BLaER1 treated with 17β-estradiol and CSF1 and Interleukin-3, amounts not matched to agents 10 nM and 100 nM (cell line): ENCODE results near the gene OLA1.

Experiments
- H3K27ac ChIP-seq, 11 experiments: shearing (Covaris generic); formaldehyde crosslinking; 2 replicates each; pipeline ENCODE4 v1.8.1; 2022
- H3K27me3 ChIP-seq, 11 experiments: shearing (Covaris generic); formaldehyde crosslinking; 2 replicates each; pipeline ENCODE4 v1.8.1; 2022
- H3K36me3 ChIP-seq, 11 experiments: shearing (Covaris generic); formaldehyde crosslinking; 2 replicates each; pipeline ENCODE4 v1.8.1; 2022
- H3K4me1 ChIP-seq, 10 experiments: shearing (Covaris generic); formaldehyde crosslinking; 2 replicates each; pipeline ENCODE4 v1.8.1; 2022
- H3K4me2 ChIP-seq, 11 experiments: shearing (Covaris generic); formaldehyde crosslinking; 2 replicates each; pipeline ENCODE4 v1.8.1; 2022
- H3K4me3 ChIP-seq, 10 experiments: shearing (Covaris generic); formaldehyde crosslinking; 2 replicates each; pipeline ENCODE4 v1.8.1; 2022
- H3K9ac ChIP-seq, 11 experiments: shearing (Covaris generic); formaldehyde crosslinking; 2 replicates each; pipeline ENCODE4 v1.8.1; 2022
- H3K9me3 ChIP-seq, 11 experiments: shearing (Covaris generic); formaldehyde crosslinking; replicated peaks in 1 of 11; 2 replicates each; pipeline ENCODE4 v1.8.1; 2022
- H4K20me1 ChIP-seq, 11 experiments: shearing (Covaris generic); formaldehyde crosslinking; 2 replicates each; pipeline ENCODE4 v1.8.1; 2022
- Cebpa-rat ChIP-seq, 11 experiments: shearing (Covaris generic); IDR thresholded peaks; 2 replicates each; pipeline ENCODE4 v1.8.1; 2022

Gene OLA1

GRCh38 chr2:174031226-174031625 lies 217.1 kb downstream of the OLA1 start:
- Histone ChIP-seq H3K4me1 (peaks cover 5 to 34% (median 14%) of the 10 kb centered on the region in 10 experiments; a peak in 19 of 20 replicates), H3K27me3 (no peaks in the 10 kb centered on the region), H3K36me3 (no peaks in the 10 kb centered on the region), H3K9me3 (peaks cover 0 to 1% (median 0%) of the 10 kb centered on the region in 11 experiments; a peak in 2 of 22 replicates), H3K4me2 (peak overlapping the region in 3 of 11 experiments; percentile 31 to 45 (median 43); a peak in 5 of 22 replicates), H3K9ac (no peak overlapping the region), H3K4me3 (no peak overlapping the region), H3K27ac (0 out of 22 replicates have a peak overlapping the region, but pooled peaks of 1 of the 11 experiments have one; percentile 13), H4K20me1 (no peaks in the 10 kb centered on the region)
- TF ChIP-seq Cebpa-rat (IDR thresholded peaks at IDR 0.05): no peak

- Histone ChIP-seq H4K20me1 (no peaks in the 10 kb centered on the region), H3K4me1 (peaks cover 0 to 49% (median 26%) of the 10 kb centered on the region in 10 experiments; a peak in 15 of 20 replicates)
These were observed 219.4 kb downstream of the OLA1 start for GRCh38 chr2:174028935-174029334.

GRCh38 chr2:174027956-174028355 lies 220.4 kb downstream of the OLA1 start:
- TF ChIP-seq Cebpa-rat (IDR thresholded peaks at IDR 0.05): no peak
- H3K36me3 ChIP-seq: no peaks in the 10 kb centered on the region
- no peak overlapping the region for H3K4me3 ChIP-seq
- peak overlapping the region in 2 of 11 experiments; percentile 0 to 68; a peak in 2 of 22 replicates for H3K4me2 ChIP-seq
- H3K9ac ChIP-seq: 0 out of 22 replicates have a peak overlapping the region, but pooled peaks of 1 of the 11 experiments have one; percentile 34
- H3K27me3 ChIP-seq: no peaks in the 10 kb centered on the region
- H3K4me1 ChIP-seq: peaks cover 0 to 58% (median 31%) of the 10 kb centered on the region in 10 experiments; a peak in 15 of 20 replicates
- H3K9me3 ChIP-seq: peaks cover 0 to 27% (median 4%) of the 10 kb centered on the region in 11 experiments; a peak in 8 of 22 replicates
- H3K27ac ChIP-seq: no peak overlapping the region
- H4K20me1 ChIP-seq: no peaks in the 10 kb centered on the region

More at GRCh38 chr2:174028935-174029334, 219.4 kb downstream of the OLA1 start:
- no peak overlapping the region for H3K4me3 ChIP-seq
- H3K27me3 ChIP-seq: no peaks in the 10 kb centered on the region
- no peak overlapping the region for H3K9ac ChIP-seq
- no peak for TF ChIP-seq Cebpa-rat (IDR thresholded peaks at IDR 0.05)
- H3K27ac ChIP-seq: no peak overlapping the region
- H3K36me3 ChIP-seq: no peaks in the 10 kb centered on the region
- H3K4me2 ChIP-seq: no peak overlapping the region
- H3K9me3 ChIP-seq: peaks cover 0 to 22% (median 4%) of the 10 kb centered on the region in 11 experiments; a peak in 8 of 22 replicates

DNA sequence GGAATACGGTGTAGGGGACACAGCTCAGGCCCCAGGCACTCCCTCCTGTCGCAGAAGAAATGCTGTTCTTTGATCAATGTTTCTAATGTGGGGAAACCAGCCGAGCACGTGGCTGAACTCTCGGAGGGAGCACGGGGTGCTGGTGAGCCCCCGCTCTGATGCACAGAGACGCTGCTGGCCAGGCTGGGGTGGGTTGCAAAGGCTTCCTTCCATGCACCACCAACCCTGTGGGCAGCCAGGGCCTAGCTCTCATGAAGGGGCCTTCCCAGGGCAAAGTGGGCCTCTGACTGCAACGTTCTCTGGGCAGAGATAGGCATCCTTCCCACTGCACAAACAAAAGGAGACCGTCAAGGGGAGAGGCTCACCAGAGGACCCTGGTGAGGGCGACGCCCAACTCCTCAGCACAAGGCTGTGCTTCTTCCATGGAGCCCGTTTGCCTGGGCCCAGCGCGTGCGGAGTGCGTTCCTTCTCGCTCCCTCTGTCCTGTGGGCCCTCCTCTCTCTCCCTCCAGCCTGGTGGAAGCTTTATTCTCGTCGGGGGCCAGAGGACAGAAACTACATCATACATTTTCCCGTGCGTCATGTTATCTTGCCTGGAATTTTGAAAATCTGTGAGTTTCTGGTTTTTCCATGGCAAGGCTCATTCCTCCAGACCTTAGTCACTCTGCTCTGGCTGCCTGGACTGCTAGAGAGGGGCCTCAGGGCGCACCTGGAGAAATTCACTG lies 222.0 kb downstream of the OLA1 start:
- H4K20me1 ChIP-seq: no peaks in the 10 kb centered on the region
- TF ChIP-seq Cebpa-rat (IDR thresholded peaks at IDR 0.05): no peak
- H3K27ac ChIP-seq: peak overlapping the region in 1 of 11 experiments; percentile 6; a peak in 1 of 22 replicates
- no peaks in the 10 kb centered on the region for H3K27me3 ChIP-seq
- no peaks in the 10 kb centered on the region for H3K36me3 ChIP-seq
- H3K4me3 ChIP-seq: no peak overlapping the region
- H3K4me2 ChIP-seq: peak overlapping the region in 5 of 11 experiments; percentile 45 to 73 (median 59); a peak in 7 of 22 replicates
- H3K9ac ChIP-seq: no peak overlapping the region
- peaks cover 0 to 27% (median 4%) of the 10 kb centered on the region in 11 experiments; a peak in 8 of 22 replicates for H3K9me3 ChIP-seq
- peaks cover 0 to 48% (median 25%) of the 10 kb centered on the region in 10 experiments; a peak in 16 of 20 replicates for H3K4me1 ChIP-seq

GRCh38 chr2:174025271-174026121 lies 222.8 kb downstream of the OLA1 start:
- H3K9ac ChIP-seq: no peak overlapping the region
- peak overlapping the region in 4 of 11 experiments; percentile 6 to 38 (median 16); a peak in 3 of 22 replicates for H3K27ac ChIP-seq
- no peaks in the 10 kb centered on the region for H4K20me1 ChIP-seq
- no peaks in the 10 kb centered on the region for H3K27me3 ChIP-seq
- no peaks in the 10 kb centered on the region for H3K36me3 ChIP-seq
- H3K4me1 ChIP-seq: peaks cover 0 to 54% (median 27%) of the 10 kb centered on the region in 10 experiments; a peak in 16 of 20 replicates
- peak in 10 of 11 experiments; percentile 35 to 78 (median 67); a peak in 17 of 22 replicates for TF ChIP-seq Cebpa-rat (IDR thresholded peaks at IDR 0.05)
- peak overlapping the region in 8 of 11 experiments; percentile 35 to 73 (median 56); a peak in 14 of 22 replicates for H3K4me2 ChIP-seq
- H3K9me3 ChIP-seq: peaks cover 0 to 27% (median 4%) of the 10 kb centered on the region in 11 experiments; a peak in 8 of 22 replicates
- peak overlapping the region in 1 of 10 experiments; percentile 19; a peak in 1 of 20 replicates for H3K4me3 ChIP-seq

DNA sequence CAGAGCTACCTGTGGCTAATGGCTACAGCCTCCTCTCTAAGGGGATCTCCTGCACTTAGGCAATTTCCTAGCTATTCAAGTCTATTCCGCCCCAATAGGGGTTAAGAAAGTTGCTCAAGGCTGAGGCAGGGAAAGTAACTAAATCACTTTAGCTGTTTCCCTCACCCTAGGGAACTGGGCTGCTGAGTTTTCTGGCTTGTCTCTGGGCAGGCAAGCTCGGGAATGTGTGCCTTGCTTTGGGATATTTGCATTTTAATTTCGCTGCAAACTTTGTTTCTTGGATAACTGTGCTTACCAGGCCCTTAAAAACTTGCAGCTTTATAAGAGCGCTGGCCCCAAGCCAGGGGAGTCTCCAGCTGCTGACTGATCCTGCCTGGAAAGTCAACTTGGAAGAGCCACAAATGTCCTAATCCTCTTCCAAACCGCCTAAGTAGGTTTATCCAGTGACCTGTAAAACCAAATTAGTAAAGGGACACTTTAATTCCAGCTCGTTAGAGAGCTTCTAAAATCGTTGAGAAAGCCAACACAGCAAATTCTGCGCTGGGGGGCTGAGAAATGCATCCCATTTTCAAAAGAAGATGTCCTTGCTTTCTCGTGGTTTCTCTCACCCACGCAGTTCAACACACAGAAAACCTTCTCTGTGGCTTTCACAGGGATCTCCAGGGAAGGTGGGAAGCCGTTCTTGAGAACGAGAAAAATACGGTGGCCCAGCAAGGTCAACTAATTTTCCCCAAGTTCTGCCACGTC lies 223.6 kb downstream of the OLA1 start:
- Histone ChIP-seq H3K4me3 (peak overlapping the region in 1 of 10 experiments; percentile 19; a peak in 1 of 20 replicates), H3K9me3 (peaks cover 0 to 27% (median 4%) of the 10 kb centered on the region in 11 experiments; a peak in 8 of 22 replicates), H3K27ac (peak overlapping the region in 4 of 11 experiments; percentile 5 to 38 (median 16); a peak in 6 of 22 replicates), H3K4me2 (peak overlapping the region in 8 of 11 experiments; percentile 35 to 73 (median 56); a peak in 14 of 22 replicates), H3K9ac (no peak overlapping the region; a peak in 1 of 22 replicates), H3K36me3 (no peaks in the 10 kb centered on the region), H3K4me1 (peaks cover 0 to 57% (median 27%) of the 10 kb centered on the region in 10 experiments; a peak in 16 of 20 replicates), H3K27me3 (no peaks in the 10 kb centered on the region), H4K20me1 (no peaks in the 10 kb centered on the region)
- TF ChIP-seq Cebpa-rat (IDR thresholded peaks at IDR 0.05): no peak

DNA sequence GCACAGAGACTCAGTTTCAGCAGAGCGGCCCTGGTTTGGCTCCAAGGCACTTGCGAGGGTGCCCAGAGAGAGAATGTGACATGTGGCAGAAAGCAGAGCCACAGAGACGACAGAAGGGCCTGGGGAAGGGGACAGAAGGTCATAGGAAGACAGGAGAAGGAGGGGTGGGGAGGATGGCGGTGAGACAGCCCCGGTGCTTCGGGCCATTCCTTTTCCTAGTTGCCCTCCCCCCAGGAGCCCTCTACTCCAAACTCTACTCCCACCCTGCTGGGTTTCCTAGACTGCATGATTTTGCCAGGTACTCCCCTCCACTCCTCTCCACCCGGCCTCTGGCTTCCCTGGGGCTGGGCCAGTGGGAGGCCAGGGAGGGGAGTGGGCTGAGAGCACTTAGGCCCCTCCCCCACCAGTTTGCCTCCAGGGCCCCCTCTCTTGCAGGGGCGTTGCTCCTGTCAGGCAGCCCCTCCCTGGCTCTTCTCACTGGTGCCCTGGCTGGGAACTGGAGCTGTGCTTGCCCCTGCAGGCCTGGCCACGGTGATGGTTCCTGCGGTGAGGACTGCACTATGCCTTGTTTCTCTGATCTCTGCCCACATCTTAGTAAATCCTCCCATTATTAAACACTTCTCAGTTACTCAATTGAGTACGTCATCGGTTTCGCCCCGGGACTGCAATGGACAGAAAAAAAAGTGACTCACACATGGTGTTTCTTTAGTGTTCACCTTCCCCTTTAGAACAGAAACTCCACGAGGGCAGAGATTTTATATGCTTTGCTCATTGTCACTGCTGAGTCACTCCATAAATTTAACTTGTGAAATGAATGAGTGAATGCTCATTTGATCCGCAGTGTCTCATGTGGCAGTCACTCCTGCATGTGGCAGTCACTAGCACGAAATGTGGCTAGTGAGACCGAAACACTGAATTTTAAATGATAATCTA lies 224.5 kb downstream of the OLA1 start:
- Histone ChIP-seq H3K4me3 (no peak overlapping the region), H3K9me3 (peaks cover 0 to 27% (median 4%) of the 10 kb centered on the region in 11 experiments; a peak in 8 of 22 replicates), H3K4me2 (peak overlapping the region in 7 of 11 experiments; percentile 35 to 73 (median 59); a peak in 14 of 22 replicates), H3K27me3 (no peaks in the 10 kb centered on the region), H4K20me1 (no peaks in the 10 kb centered on the region), H3K4me1 (peaks cover 0 to 57% (median 27%) of the 10 kb centered on the region in 10 experiments; a peak in 16 of 20 replicates), H3K9ac (no peak overlapping the region), H3K27ac (peak overlapping the region in 3 of 11 experiments; percentile 27 to 38 (median 30); a peak in 3 of 22 replicates), H3K36me3 (no peaks in the 10 kb centered on the region)
- no peak for TF ChIP-seq Cebpa-rat (IDR thresholded peaks at IDR 0.05)
